Stimulated activated CD4-positive, alpha-beta T cell treated with anti-CD3 and anti-CD28 coated beads, TNF-alpha, amount 100 ng/mL, for 4 hours (primary cell): ENCODE results near the gene CFAP74.

Experiments
- DNase-seq, 3 experiments: peaks; one replicate each; pipeline ENCODE4 v3.0.0-alpha.2; 2020; ENCODE audit warnings: low read depth in 3 of 3

CFAP74 gene

GRCh38 chr1:1971688-1972087 lies 31.9 kb downstream of the CFAP74 start:
- no peak for DNase-seq

DNA sequence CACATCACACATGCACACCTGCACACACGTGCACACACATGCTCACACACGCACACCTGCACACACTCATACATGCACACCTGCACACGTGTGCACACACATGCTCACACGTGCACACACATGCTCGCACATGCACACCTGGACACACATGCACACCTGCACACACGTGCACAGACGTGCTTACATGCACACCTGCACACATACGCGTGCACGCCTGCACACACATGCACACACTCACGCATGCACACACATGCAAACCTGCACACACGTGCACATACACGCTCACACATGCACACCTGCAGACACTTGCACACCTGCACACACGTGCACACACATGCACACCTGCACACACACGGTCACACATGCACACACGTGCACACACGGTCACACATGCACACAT lies 32.6 kb downstream of the CFAP74 start:
- no peak for DNase-seq

DNA sequence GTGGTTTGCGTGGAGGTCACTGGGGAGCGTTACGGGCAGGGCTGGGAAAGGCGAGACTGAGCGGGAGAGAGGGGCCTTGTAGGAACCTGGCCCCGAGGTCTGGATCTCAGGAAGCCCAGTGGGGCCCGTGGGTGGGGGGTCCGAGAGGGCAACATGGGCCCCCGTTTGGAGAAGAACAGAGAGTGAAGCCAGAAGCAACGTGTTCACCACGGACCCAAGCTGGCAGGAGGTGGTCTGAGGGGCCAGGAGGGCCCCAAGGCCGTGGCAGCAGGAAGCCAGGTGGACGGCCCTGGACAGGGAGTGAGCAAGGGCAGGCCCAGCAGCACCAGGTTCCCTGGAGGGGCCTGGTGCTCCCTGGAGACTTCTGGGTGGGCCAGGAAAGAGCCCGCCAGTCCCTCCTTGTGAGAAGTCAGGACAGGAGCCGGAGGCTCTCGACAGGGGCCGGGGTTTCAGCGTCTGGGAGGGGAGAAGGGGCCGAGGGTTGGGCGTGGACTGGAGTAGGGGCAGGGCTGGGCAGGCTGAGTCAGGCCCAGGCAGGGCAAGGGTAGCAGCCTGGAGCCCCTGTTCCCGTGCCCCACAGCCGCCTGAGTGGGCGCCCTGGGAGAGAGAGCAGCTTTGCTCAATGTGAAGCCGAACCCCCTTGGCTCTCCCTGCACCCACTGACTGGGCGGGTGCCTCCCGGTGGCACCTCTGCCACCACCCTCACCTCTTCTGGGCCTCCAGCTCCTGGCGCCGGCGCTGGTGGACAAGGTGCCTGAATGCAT lies 33.5 kb downstream of the CFAP74 start:
- DNase-seq, result no peak

DNA sequence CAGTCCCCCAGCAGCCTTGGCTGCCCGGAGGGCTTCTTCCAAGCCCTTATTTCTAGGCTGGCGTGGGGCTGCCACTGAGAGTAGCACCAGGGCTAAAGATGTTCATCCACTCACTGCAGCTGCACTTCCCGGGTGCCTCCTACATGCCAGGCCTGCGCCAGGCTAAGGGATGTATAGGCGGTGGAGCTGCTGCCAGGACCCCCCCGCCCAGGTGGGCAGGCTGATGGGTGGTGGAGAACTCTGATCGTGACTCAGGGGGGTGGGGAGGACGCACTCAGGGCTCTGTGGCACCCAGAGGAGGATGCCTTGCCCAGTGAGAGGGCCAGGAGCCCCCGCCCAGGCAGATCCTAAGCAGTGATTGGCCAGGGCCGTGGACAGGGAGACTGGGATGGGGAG lies 34.1 kb downstream of the CFAP74 start:
- DNase-seq, result no peak

DNA sequence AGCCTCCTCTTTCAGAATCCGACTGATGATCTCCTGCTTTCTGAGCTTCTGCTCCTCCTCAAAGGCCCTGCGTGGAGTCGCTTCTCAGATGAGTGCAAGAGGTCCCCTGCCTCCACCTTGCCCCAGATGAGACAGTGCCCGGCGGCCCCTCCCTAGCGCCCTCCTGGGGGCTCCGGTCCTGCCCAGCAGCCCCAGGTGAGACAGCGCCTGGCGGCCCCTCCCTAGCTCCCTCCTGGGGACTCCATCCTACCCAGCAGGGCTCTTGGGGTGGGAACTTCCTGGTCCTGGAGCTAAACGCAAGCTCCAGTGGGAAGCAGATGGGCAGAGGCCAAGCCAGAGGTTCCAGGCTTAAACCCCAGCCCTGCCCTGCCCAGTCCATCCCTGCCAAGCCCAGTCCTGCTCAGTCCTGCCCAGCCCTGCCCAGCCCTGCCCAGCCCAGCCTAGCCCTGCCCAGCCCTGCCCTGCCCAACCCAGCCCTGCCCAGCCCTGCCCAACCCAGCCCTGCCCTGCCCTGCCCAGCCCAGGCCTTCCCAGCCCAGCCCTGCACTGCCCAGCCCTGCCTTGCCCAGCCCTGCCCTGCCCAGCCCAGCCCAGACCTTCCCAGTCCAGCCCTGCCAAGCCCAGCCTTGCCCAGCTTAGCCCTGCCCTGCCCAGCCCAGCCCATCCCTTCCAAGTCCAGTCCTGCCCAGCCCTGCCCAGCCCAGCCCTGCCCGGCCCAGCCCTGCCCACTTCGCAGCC lies 34.6 kb downstream of the CFAP74 start:
- no peak for DNase-seq

- no peak for DNase-seq
Measured at GRCh38 chr1:1967879-1968278, 35.7 kb downstream of the CFAP74 start.

DNA sequence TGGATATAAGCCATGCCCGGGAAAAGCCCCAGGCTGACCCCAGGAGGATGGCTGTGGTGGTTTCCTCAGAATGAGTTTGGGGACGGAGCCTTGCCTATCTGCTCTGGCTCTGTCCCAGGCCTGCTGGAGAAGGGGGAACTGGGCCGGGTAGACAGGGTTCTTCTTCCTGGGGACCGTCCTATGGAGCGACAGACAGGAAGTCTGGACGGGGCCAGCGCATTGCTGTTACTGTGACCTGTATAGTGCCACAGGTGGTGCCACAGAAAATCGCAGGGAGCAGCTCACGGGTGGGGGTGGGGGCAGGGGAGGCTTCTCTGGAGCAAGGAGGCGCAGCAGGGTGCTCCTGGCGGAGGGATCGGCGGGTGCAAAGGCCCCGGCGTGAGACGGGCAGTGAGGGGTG lies 36.4 kb downstream of the CFAP74 start:
- DNase-seq, result no peak

GRCh38 chr1:1966071-1966740 lies 37.4 kb downstream of the CFAP74 start:
- DNase-seq, result no peak

GRCh38 chr1:1965546-1965945 lies 38.0 kb downstream of the CFAP74 start:
- DNase-seq, result no peak

GRCh38 chr1:1964811-1965210 lies 38.8 kb downstream of the CFAP74 start:
- no peak for DNase-seq

DNA sequence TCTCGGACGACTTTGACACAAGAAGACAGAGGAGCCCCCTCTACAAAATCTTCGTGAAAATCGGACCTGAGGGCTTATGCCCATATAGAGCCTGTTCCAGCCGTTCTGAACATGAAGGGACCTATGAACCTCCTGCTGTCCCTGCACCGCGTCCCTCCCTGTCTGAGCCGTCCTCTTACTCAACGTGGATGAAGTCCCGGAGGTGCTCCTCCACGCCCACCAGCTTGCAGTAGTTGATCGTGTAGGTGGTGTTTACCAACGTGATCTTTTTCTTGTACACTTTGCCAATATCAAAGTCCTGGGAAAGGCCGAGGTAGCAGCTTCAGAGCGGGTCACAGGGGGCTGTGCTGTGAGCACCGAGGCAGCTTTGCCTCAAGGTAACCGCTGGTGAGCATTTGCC lies 40.0 kb downstream of the CFAP74 start:
- DNase-seq, result no peak

GRCh38 chr1:1962752-1963151 lies 40.8 kb downstream of the CFAP74 start:
- DNase-seq, result no peak

- no peak for DNase-seq
Measured at GRCh38 chr1:1960480-1961196, 42.9 kb downstream of the CFAP74 start.

DNA sequence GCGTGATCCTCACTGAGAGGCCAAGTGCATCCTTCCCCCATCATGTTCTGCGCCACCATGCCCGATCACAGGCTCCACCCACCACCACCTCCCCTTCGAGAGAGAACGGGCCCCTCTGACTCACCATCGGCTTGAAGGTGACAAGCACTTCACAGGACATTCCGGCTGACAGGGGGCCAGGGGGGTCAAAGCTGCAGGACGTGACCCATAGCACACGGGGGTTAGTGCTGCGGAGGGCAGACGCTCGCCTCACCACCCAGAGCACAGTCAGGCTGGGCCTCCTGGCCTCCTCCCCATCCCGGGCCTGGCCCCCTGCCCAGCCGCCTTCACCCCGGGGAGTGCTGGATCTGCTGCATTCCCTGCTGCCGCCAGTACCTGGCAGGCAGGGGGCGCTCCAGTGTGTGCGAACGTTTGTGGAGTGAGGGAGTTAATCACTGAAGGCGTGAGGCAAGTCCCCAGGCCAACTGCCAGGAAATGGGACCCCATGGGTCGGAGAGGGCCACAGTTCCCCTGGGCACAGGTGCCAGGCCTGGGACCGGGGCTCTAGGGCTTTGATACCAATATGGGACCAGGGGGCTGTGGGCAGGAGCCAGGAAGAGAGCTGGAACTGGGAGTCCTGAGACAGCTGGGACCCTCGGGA lies 43.6 kb downstream of the CFAP74 start:
- peak; percentile 37 to 46 (median 46) for DNase-seq

DNA sequence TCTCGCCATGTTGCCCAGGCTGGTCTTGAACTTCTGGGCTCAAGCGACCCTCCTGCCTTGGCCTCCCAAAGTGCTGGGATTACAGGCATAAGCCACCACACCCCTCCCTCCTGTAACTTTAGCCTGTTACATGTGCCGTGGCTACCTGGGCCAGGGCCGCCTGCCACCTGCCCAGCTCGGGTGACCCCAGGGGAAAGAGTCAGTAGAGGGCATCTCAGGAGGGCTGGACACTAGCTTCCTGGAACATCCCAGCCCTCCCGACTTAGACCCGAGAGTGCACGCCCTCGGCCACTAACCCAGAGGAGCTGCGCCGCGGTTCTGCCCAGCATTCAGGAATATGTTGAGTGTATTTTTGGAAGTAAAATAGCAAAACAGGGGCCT lies 44.1 kb downstream of the CFAP74 start:
- DNase-seq, result no peak

GRCh38 chr1:1958071-1958541 lies 45.5 kb downstream of the CFAP74 start:
- no peak for DNase-seq

GRCh38 chr1:1957533-1957961 lies 46.0 kb downstream of the CFAP74 start:
- no peak for DNase-seq

GRCh38 chr1:1956586-1957532 lies 46.7 kb downstream of the CFAP74 start:
- no peak for DNase-seq

DNA sequence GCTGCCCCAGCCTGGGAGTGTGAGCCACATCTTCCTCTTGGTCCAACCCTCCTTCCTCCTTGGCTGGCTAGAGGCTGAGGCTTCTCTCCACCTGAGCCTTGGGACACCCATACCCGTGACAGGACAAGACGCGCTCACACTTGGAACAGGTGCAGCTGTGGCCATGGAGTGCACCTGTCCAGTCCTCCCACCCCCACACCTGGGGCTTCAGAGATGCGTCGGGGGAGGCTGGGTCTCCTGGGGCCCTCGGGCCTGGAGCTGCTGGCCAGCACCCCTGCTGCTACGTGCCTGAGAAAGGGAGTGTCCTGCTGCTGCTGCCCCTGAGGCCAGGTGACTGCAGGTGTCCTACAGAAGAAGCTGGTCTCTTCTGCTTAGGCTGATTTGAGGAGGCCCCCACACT lies 47.5 kb downstream of the CFAP74 start:
- DNase-seq, result no peak

GRCh38 chr1:1955621-1956094 lies 47.9 kb downstream of the CFAP74 start:
- DNase-seq, result no peak
